ENCODE measurements around the gene MANEAL.

- no peak for TF ChIP-seq CTCF (IDR thresholded peaks at IDR 0.05; ENCODE audit: low read depth, low read length, missing input control)
- TF ChIP-seq FOXA1 (IDR thresholded peaks at IDR 0.05), result no peak
- no peak for TF ChIP-seq TAF1 (conservative IDR thresholded peaks at IDR 0.05)
- TF ChIP-seq RXRA (IDR thresholded peaks at IDR 0.05), result no peak
- no peak for TF ChIP-seq RAD21 (IDR thresholded peaks at IDR 0.05)
- no peak for TF ChIP-seq JUND (IDR thresholded peaks at IDR 0.05)
- TF ChIP-seq HNF4A (conservative IDR thresholded peaks at IDR 0.05), result no peak
- no peak for TF ChIP-seq SP1 (IDR thresholded peaks at IDR 0.05)
- TF ChIP-seq REST (IDR thresholded peaks at IDR 0.05), result no peak
- TF ChIP-seq YY1 (IDR thresholded peaks at IDR 0.05), result no peak
- no peak for TF ChIP-seq GABPA (IDR thresholded peaks at IDR 0.05 in 1 of 2, conservative IDR thresholded peaks at IDR 0.05 in 1 of 2)
- TF ChIP-seq MAX (IDR thresholded peaks at IDR 0.05), result no peak
Observed at GRCh38 chr1:37776946-37777516, 16.6 kb upstream of the MANEAL start.
